Natural killer cell (primary cell): ENCODE measurements around the gene ANKRD52. TPM values are rescaled to one million over a fixed set of nuclear protein-coding genes. Genes with fewer than 3 reads are reported as not detected.

Source experiments
- ATAC-seq, 3 donors: fragments of 150-1000 bp in 2 of 3; fragments of 200-7000 bp in 1 of 3; cut with Tn5 transposase; 1 replicate in 1 of 3; 2 replicates in 2 of 3; pipeline ENCODE4 v1.10.0; 2021; ENCODE audit warnings: mild to moderate bottlenecking in 2 of 3, moderate library complexity in 2 of 3
- DNase-seq, 2 donors: peaks; one replicate each; pipeline versions ENCODE4 v3.0.0 to v3.0.0-alpha.2; 2013 to 2021; ENCODE audit warnings: mixed read lengths in 1 of 2
- H3K27ac ChIP-seq: one replicate; pipeline ENCODE4 v1.5.1; 2013; ENCODE audit warnings: mild to moderate bottlenecking, low read length
- H3K27me3 ChIP-seq: one replicate; pipeline ENCODE4 v1.6.1; 2013; ENCODE audit warnings: low read length; ENCODE audit not compliant: control insufficient read depth, insufficient read depth
- H3K36me3 ChIP-seq: one replicate; pipeline ENCODE4 v1.6.1; 2013; ENCODE audit warnings: low read length; ENCODE audit not compliant: control insufficient read depth, insufficient read depth
- H3K4me1 ChIP-seq: one replicate; pipeline ENCODE4 v1.6.1; 2013; ENCODE audit warnings: low read length; ENCODE audit not compliant: control insufficient read depth, insufficient read depth
- H3K4me3 ChIP-seq: one replicate; pipeline ENCODE4 v1.5.1; 2013; ENCODE audit warnings: low read length
- H3K9me3 ChIP-seq: one replicate; pipeline ENCODE4 v1.6.1; 2013; ENCODE audit warnings: low read length; ENCODE audit not compliant: control insufficient read depth, insufficient read depth
- H3K27ac Mint-ChIP-seq, 2 donors: one replicate each; pipeline ENCODE4 v1.8.0; 2022; ENCODE audit warnings: mild to moderate bottlenecking in 2 of 2, mixed read lengths in 2 of 2, moderate library complexity in 1 of 2
- H3K27me3 Mint-ChIP-seq, 2 donors: one replicate each; pipeline ENCODE4 v1.8.0; 2022; ENCODE audit warnings: low read depth in 2 of 2, mixed read lengths in 2 of 2
- H3K36me3 Mint-ChIP-seq: one replicate; pipeline ENCODE4 v1.8.0; 2022; ENCODE audit warnings: mixed read lengths
- H3K4me1 Mint-ChIP-seq, 2 donors: one replicate each; pipeline ENCODE4 v1.8.0; 2022; ENCODE audit warnings: mixed read lengths in 2 of 2
- H3K4me3 Mint-ChIP-seq: one replicate; pipeline ENCODE4 v1.8.0; 2022; ENCODE audit warnings: mild to moderate bottlenecking, moderate library complexity, mixed read lengths
- H3K9me3 Mint-ChIP-seq, 2 donors: one replicate each; pipeline ENCODE4 v1.8.0; 2022; ENCODE audit warnings: mixed read lengths in 2 of 2
- CTCF ChIP-seq: fragments of 200-600 bp; IDR thresholded peaks from one replicate; pipeline ENCODE4 v1.8.0; 2022; ENCODE audit warnings: antibody characterized with exemption
- WGBS: methylation state at CpG from one replicate; pipeline ENCODE4 v1.1.7; 2013; ENCODE audit warnings: missing lambda C conversion rate; ENCODE audit not compliant: insufficient coverage; 5-methylcytosine and 5-hydroxymethylcytosine counted together
- intact Hi-C: fragments of 100-400 bp; cut with micrococcal nuclease; formaldehyde crosslinking; loops from one replicate; pipeline ENCODE4 v1.14.2; 2022
- total RNA-seq, 4 donors: library from RNA; stranded (reverse); fragments of 120-200 nt in 1 of 4; gene quantifications; one replicate each; pipeline versions ENCODE4 v1.2.3 to v1.2.4, GENCODE V29; 2013 to 2022

The ANKRD52 gene
- total RNA-seq, 3 donors from 2014 or later (not counting 1 experiment from before 2014, with no cell fraction given), result 34.1 to 52.2 (median 51.4) TPM

- Histone ChIP-seq H3K36me3 (peaks cover 8% of the 10 kb centered on the region), H3K27me3 (no peaks in the 10 kb centered on the region), H3K9me3 (no peaks in the 10 kb centered on the region), H3K4me3 (no peak overlapping the region), H3K4me1 (peaks cover 24% of the 10 kb centered on the region), H3K27ac (no peak overlapping the region)
- H3K4me3 Mint-ChIP-seq, result peak overlapping the region; percentile 62
- no peaks in the 10 kb centered on the region for H3K9me3 Mint-ChIP-seq
- peaks cover 8 to 22% of the 10 kb centered on the region in 2 donors for H3K4me1 Mint-ChIP-seq
- WGBS, result 100% methylated on average over 3 of the region's 3 CpGs
- ATAC-seq, result no peak
- H3K27ac Mint-ChIP-seq, result no peak overlapping the region
- H3K27me3 Mint-ChIP-seq, result no peaks in the 10 kb centered on the region
- intact Hi-C loops, result no loop called here
- TF ChIP-seq CTCF, result no peak
- DNase-seq, result no peak
- no peaks in the 10 kb centered on the region for H3K36me3 Mint-ChIP-seq
Measured at GRCh38 chr12:56260921-56261320, 2.7 kb upstream of the ANKRD52 start.

GRCh38 chr12:56260380-56260779 is 2.2 kb upstream of the ANKRD52 start:
- DNase-seq (no peak), ATAC-seq (no peak)
- H3K9me3 ChIP-seq, result no peaks in the 10 kb centered on the region
- 94% methylated on average over 8 of the region's 8 CpGs for WGBS
- TF ChIP-seq CTCF, result no peak
- Mint-ChIP-seq H3K27ac (no peak overlapping the region), H3K9me3 (no peaks in the 10 kb centered on the region), H3K4me3 (peak overlapping the region; percentile 62), H3K4me1 (peaks cover 8 to 26% of the 10 kb centered on the region in 2 donors), H3K36me3 (no peaks in the 10 kb centered on the region), H3K27me3 (no peaks in the 10 kb centered on the region)
- peaks cover 13% of the 10 kb centered on the region for H3K36me3 ChIP-seq
- H3K4me3 ChIP-seq, result no peak overlapping the region
- intact Hi-C loops, result no loop called here
- H3K27me3 ChIP-seq, result no peaks in the 10 kb centered on the region
- no peak overlapping the region for H3K27ac ChIP-seq
- peaks cover 24% of the 10 kb centered on the region for H3K4me1 ChIP-seq

GRCh38 chr12:56258820-56259183 is 618 bp upstream of the ANKRD52 start:
- peaks cover 26% of the 10 kb centered on the region for H3K36me3 ChIP-seq
- peak overlapping the region; percentile 63 for H3K27ac ChIP-seq
- H3K4me1 Mint-ChIP-seq, result peaks cover 8 to 26% of the 10 kb centered on the region in 2 donors
- TF ChIP-seq CTCF, result no peak
- H3K27me3 Mint-ChIP-seq, result no peaks in the 10 kb centered on the region
- H3K36me3 Mint-ChIP-seq, result peaks cover 10% of the 10 kb centered on the region
- peak overlapping the region; percentile 94 for H3K4me3 Mint-ChIP-seq
- no peaks in the 10 kb centered on the region for H3K27me3 ChIP-seq
- H3K4me1 ChIP-seq, result peaks cover 24% of the 10 kb centered on the region
- DNase-seq (no peak), ATAC-seq (peak in 1 of 3 donors; percentile 6)
- 23% methylated on average over 7 of the region's 9 CpGs for WGBS
- peak overlapping the region; percentile 75 for H3K4me3 ChIP-seq
- intact Hi-C loops, result loop anchor here (2.0 to 10.0 kb wide), 4 partner anchors 37 to 206 kb away; partner anchors contain the start of genes NABP2, RNF41, SPRYD4 and ZC3H10
- H3K9me3 Mint-ChIP-seq, result no peaks in the 10 kb centered on the region
- peak overlapping the region; percentile 80 to 88 for H3K27ac Mint-ChIP-seq
- no peaks in the 10 kb centered on the region for H3K9me3 ChIP-seq

- Mint-ChIP-seq H3K4me3 (peak overlapping the region; percentile 83), H3K9me3 (no peaks in the 10 kb centered on the region), H3K27ac (peak overlapping the region; percentile 25 to 88), H3K4me1 (peaks cover 8 to 26% of the 10 kb centered on the region in 2 donors), H3K36me3 (peaks cover 10% of the 10 kb centered on the region), H3K27me3 (no peaks in the 10 kb centered on the region)
- Histone ChIP-seq H3K27ac (no peak overlapping the region), H3K4me3 (peak overlapping the region; percentile 53), H3K4me1 (peaks cover 24% of the 10 kb centered on the region), H3K9me3 (no peaks in the 10 kb centered on the region), H3K36me3 (peaks cover 39% of the 10 kb centered on the region), H3K27me3 (no peaks in the 10 kb centered on the region)
- ATAC-seq (peak in 1 of 3 donors; percentile 8), DNase-seq (no peak)
- intact Hi-C loops, result loop anchor here (2.0 to 10.0 kb wide), 4 partner anchors 35 to 207 kb away; partner anchors contain the start of genes NABP2, RNF41, SPRYD4 and ZC3H10
- no peak for TF ChIP-seq CTCF
- WGBS, result 1% methylated on average over 27 of the region's 27 CpGs
Measured at GRCh38 chr12:56257491-56258067, 605 bp downstream of the ANKRD52 start.
